Right hindlimb (tissue), 1 donor: Measurements from ENCODE around the gene ATN1.
"Not testable (repeated sequence)": the region's sequence is repeated elsewhere in the genome, so short reads cannot be mapped to it uniquely, and the experiment has no call there.

ENCODE experiments used
- DNase-seq: peaks from one replicate; pipeline ENCODE4 v3.0.0-alpha.2; 2018

The ATN1 gene

GRCh38 chr12:6905414-6906040 lies 22.2 kb upstream of the ATN1 start:
- DNase-seq: no peak

DNA sequence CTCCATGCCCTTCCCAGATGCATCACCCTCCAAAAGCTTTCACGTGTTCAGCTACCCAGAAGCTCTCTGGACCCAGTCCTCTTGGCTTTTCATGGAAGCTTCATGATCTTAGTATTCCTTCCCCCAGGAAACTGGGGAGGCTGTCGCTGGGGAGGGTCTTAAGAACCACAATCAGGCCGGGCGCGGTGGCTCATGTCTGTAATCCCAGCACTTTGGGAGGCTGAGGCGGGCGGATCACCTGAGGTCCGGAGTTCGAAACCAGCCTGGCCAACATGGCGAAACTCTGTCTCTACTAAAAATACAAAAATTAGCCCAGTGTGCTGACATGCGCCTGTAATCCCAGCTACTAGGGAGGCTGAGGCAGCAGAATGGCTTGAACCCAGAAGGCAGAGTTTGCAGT lies 19.6 kb upstream of the ATN1 start:
- DNase-seq: not testable (repeated sequence)

GRCh38 chr12:6909421-6910145 lies 18.2 kb upstream of the ATN1 start:
- DNase-seq: no peak

DNA sequence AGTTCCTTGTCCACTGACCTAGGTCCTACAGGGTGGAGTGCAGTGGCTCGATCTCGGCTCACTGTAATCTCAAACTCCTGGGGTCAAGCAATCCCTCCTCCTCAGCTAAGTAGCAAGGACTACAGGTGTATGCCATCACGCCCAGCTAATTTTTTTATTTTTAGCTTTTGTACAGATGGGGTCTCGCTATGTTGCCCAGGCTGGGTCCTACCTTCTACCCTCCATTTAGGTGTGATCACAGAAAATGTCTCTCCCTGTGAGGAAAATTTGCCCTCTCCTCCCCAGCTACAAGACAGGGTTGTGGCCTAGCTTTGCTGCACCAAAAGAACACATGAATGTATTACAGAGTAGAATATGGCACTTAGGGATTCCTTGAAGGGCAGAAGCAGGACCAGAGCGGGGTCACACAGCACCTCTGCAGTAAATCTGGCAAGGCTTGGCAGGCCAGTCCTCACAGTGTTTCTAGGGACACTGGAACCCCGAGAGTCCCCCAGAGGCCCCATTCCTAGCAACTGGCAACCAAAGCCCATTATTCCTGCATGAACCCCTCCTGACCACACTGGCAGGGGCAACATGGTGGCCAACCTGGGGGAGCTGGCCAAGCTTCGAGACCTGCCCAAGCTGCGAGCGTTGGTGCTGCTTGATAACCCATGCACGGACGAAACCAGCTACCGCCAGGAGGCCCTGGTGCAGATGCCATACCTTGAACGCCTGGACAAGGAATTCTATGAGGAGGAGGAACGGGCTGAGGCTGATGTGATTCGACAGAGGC lies 15.4 kb upstream of the ATN1 start:
- DNase-seq: no peak

DNA sequence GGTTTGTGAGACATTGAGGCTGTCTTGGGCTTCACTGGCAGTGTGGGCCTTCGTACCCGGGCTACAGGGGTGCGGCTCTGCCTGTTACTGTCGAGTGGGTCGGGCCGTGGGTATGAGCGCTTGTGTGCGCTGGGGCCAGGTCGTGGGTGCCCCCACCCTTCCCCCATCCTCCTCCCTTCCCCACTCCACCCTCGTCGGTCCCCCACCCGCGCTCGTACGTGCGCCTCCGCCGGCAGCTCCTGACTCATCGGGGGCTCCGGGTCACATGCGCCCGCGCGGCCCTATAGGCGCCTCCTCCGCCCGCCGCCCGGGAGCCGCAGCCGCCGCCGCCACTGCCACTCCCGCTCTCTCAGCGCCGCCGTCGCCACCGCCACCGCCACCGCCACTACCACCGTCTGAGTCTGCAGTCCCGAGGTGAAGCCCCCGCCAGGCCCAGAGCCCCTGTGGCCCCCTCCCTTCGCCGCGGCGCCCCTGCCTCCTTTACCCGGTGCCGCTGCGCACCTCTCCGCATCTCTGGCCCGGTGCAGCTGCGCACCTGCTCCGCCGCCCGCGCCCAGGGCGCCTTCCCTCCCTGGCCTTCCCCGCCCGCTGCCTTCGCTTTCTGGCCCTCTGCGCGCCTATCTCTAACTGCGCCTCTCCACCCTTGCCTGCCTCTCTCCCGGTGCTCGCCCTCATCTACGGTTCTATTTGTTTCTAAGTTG lies 13.4 kb upstream of the ATN1 start, which contains the start of gene ENO2:
ENO2 (plus strand) TSS at position 335 of the 701 bp plus-strand sequence. CDS start 1,253 bp downstream, outside the sequence.
- peak; percentile 82 for DNase-seq

DNA sequence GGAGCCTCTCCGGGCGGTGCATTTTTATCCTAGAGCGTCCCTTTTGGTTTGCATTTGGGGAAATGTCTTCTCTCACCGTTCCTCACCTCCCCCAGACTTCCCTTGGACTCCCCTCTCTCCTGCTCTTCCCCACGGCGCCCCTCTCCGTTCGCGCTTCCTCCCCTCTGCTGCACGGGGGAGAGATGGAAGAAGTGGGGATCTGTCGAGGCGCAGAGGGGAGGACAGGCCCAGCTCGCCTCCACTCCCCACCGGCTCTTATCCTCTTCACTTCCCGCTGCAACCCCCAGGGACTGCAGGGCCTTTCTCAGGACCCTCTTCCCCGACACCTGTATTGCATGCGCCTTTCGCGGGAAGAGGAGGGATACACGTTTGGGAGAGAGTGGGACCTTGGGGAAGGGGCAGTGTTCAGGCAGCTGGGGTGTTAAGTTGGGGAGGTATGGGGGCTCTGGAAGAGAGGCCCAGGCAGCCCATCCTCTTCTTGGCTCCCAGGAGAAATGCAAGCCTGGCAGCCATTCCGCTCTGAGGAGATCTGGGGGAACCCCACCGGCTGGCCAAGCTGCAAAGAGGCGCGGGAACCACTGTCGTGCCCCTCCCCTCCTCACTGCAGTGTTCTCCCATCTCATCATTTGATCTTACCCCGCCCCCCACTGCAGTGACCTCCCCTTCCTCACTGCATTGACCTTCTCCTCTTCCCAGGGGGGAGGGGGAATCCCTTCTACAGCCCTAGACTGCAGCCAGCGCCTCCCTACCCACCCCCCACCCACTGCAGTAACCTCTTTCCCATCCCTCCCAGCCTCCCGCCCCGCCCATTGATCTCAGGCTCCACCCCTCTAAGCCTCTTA lies 12.6 kb upstream of the ATN1 start:
- no peak for DNase-seq

DNA sequence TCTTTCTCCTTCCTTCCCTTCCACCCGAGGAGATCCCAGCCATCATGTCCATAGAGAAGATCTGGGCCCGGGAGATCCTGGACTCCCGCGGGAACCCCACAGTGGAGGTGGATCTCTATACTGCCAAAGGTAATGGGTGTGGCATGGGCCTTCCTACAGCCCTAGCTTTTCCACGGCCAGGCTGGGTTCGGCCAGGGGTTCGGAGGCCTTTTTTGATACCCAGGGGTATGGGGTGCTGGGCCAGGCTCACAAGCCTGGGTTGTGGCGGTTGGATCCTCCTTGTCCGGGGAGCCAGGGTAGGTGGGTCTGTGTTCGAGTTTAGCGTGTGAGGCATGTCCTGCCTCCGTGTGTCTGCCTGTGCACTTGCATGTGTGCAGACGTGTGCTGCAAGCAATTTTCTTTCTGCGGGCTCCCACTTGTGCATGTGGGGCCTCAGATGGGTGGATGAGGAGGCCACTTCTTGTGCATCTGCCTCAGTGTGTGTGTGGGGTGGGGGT lies 11.9 kb upstream of the ATN1 start:
- DNase-seq: no peak

DNA sequence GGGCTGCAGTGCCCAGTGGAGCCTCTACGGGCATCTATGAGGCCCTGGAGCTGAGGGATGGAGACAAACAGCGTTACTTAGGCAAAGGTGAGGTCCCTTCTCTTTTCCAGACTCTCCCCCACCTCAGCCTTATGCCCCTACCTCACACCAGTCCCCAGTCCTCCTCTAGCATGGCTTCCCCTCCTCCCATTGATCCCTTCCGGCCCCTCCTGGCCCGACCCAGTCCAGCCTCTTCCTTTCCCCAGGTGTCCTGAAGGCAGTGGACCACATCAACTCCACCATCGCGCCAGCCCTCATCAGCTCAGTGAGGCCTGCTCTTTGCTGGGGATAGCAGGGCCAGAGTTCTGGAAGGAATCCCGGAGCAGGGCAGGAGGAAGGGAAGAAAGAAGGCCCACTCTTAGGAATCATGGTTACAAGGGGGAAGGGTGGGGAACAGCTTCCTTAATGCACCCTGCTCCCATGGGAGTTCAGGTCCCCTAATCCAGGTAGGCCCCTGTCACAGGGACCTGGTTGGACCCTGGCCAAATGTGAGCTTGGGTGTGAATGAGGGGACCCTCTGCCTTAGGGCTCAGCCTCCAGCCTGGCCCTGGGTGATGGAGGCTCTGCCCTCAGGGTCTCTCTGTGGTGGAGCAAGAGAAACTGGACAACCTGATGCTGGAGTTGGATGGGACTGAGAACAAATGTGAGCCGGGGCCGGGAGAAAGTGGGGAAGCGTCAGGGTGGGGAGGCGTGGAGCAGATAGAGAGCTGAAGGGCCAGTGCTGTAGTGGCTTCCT lies 11.1 kb upstream of the ATN1 start:
- no peak for DNase-seq

DNA sequence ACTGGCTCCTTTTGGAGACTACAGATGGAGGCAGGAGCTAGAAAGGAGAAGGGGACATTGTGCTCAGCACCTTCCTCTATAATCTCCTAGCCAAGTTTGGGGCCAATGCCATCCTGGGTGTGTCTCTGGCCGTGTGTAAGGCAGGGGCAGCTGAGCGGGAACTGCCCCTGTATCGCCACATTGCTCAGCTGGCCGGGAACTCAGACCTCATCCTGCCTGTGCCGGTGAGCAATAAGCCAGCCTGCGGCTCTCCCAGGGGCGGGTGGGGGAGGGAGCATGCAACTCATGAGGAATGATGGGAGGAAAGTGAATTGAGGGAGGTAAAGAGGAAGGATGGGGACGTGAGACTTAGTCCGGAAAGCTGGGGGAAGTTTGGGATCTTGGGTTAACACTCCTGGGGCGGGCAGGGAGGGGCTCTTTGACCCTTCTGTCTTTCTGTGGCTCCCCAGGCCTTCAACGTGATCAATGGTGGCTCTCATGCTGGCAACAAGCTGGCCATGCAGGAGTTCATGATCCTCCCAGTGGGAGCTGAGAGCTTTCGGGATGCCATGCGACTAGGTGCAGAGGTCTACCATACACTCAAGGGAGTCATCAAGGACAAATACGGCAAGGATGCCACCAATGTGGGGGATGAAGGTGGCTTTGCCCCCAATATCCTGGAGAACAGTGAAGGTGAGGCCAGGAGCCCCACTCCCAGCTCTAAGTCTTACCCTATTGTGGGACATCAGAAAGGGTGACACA lies 10.1 kb upstream of the ATN1 start:
- DNase-seq: no peak

DNA sequence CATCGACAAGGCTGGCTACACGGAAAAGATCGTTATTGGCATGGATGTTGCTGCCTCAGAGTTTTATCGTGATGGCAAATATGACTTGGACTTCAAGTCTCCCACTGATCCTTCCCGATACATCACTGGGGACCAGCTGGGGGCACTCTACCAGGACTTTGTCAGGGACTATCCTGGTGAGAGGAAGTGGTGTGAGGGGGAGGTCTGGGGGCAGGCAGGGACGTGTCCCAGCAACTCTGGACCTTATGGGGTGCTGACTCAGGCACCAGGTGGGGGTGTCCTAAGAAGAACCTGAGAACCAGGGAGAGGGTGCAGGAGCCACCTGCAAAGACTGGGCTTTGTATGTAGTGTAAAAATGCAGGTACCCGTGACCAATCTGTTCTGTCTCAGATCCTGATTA lies 8.2 kb upstream of the ATN1 start:
- no peak for DNase-seq

DNA sequence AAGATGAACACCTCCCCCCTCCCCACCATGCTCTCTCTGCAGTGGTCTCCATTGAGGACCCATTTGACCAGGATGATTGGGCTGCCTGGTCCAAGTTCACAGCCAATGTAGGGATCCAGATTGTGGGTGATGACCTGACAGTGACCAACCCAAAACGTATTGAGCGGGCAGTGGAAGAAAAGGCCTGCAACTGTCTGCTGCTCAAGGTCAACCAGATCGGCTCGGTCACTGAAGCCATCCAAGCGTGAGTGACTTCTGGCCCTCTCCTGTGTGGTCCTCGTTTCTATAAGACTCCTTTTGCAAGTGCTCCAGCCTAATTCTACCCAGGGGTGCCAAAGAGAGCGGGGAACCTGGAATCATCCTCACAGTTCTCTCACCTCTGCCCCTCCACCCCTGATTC lies 6.2 kb upstream of the ATN1 start:
- DNase-seq: no peak

GRCh38 chr12:6921996-6922946 lies 5.5 kb upstream of the ATN1 start:
- DNase-seq: no peak

DNA sequence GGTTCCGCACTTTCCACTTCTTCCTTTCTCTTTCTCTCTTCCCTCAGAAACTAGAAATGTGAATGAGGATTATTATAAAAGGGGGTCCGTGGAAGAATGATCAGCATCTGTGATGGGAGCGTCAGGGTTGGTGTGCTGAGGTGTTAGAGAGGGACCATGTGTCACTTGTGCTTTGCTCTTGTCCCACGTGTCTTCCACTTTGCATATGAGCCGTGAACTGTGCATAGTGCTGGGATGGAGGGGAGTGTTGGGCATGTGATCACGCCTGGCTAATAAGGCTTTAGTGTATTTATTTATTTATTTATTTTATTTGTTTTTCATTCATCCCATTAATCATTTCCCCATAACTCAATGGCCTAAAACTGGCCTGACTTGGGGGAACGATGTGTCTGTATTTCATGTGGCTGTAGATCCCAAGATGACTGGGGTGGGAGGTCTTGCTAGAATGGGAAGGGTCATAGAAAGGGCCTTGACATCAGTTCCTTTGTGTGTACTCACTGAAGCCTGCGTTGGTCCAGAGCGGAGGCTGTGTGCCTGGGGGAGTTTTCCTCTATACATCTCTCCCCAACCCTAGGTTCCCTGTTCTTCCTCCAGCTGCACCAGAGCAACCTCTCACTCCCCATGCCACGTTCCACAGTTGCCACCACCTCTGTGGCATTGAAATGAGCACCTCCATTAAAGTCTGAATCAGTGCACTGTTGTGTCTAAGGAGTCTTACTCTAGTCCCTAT lies 4.6 kb upstream of the ATN1 start:
- DNase-seq: no peak

- DNase-seq: no peak
Observed at GRCh38 chr12:6923851-6924250, 3.9 kb upstream of the ATN1 start.

GRCh38 chr12:6925239-6925539 lies 2.6 kb upstream of the ATN1 start:
- DNase-seq: peak; percentile 56

- peak; percentile 87 for DNase-seq
Observed at GRCh38 chr12:6925540-6926279, 2.0 kb upstream of the ATN1 start.

- no peak for DNase-seq
Observed at GRCh38 chr12:6928022-6928702, 403 bp downstream of the ATN1 start.
